GM12892 (cell line): Measurements from ENCODE around the gene DZIP1.

ENCODE experiments used
- POLR2A ChIP-seq: IDR thresholded peaks from 2 replicates; pipeline ENCODE4 v1.6.1; 2011; ENCODE audit warnings: low read depth, low read length, control low read depth
- POLR2AphosphoS5 ChIP-seq: IDR thresholded peaks from 2 replicates; pipeline ENCODE4 v1.6.1; 2011; ENCODE audit warnings: low read depth, low read length, control low read depth
- TAF1 ChIP-seq: IDR thresholded peaks from 2 replicates; pipeline ENCODE4 v1.6.1; 2011; ENCODE audit warnings: low read depth, mild to moderate bottlenecking, control low read depth, low read length, borderline replicate concordance

GRCh38 chr13:95644601-95645052 is at the start of gene DZIP1:
- TF ChIP-seq TAF1 (no peak; the same call in 1 of the 2 replicates), POLR2A (peak; percentile 31; the same call in 1 of the 2 replicates), POLR2AphosphoS5 (no peak)
